ENCODE results near the gene TNFRSF17.
A peak's percentile ranks its signal among the peaks of the same experiment; 100 is the strongest.

The TNFRSF17 gene

DNA sequence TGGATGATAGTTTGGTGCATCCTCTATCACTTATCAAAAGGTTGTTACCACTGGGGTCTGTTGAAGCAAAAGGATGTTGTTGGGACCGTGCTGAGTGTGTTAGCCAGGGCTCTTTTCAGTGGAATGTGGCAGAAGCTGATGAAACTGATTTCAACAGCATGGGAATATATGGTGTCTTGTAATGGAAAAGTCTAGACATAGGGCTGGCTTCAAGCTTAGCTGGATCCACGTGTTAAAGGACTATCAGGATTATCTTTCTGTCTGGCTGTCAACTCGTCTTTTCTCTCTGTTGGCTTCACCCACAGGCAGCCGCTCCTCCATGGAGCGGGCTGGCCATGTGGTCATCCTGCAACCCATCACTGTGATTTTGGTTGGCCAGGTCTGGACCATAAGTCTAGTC lies 20.2 kb downstream of the TNFRSF17 start:
- peaks cover 8% of the 10 kb centered on the region for H3K36me3 Mint-ChIP-seq
- H3K4me3 Mint-ChIP-seq: no peak overlapping the region
- H3K9me3 Mint-ChIP-seq (ENCODE audit: low read depth): no peaks in the 10 kb centered on the region
- H3K4me1 Mint-ChIP-seq (ENCODE audit: low read depth): peaks cover 10% of the 10 kb centered on the region
- H3K27me3 Mint-ChIP-seq: no peaks in the 10 kb centered on the region
- H3K27ac Mint-ChIP-seq: no peak overlapping the region

GRCh38 chr16:11986521-11987057 lies 21.6 kb downstream of the TNFRSF17 start:
- Mint-ChIP-seq H3K4me3 (no peak overlapping the region), H3K27ac (no peak overlapping the region), H3K4me1 (ENCODE audit: low read depth) (peaks cover 6% of the 10 kb centered on the region), H3K36me3 (peaks cover 6% of the 10 kb centered on the region), H3K27me3 (no peaks in the 10 kb centered on the region), H3K9me3 (ENCODE audit: low read depth) (no peaks in the 10 kb centered on the region)

- no peaks in the 10 kb centered on the region for H3K27me3 Mint-ChIP-seq
- peaks cover 4% of the 10 kb centered on the region for H3K4me1 Mint-ChIP-seq (ENCODE audit: low read depth)
- no peak overlapping the region for H3K27ac Mint-ChIP-seq
- H3K9me3 Mint-ChIP-seq (ENCODE audit: low read depth): no peaks in the 10 kb centered on the region
- H3K4me3 Mint-ChIP-seq: no peak overlapping the region
- peaks cover 6% of the 10 kb centered on the region for H3K36me3 Mint-ChIP-seq
These were observed 23.4 kb downstream of the TNFRSF17 start for GRCh38 chr16:11988258-11988978.

- H3K36me3 Mint-ChIP-seq: peaks cover 4% of the 10 kb centered on the region
- H3K4me3 Mint-ChIP-seq: no peak overlapping the region
- H3K4me1 Mint-ChIP-seq (ENCODE audit: low read depth): peaks cover 4% of the 10 kb centered on the region
- H3K9me3 Mint-ChIP-seq (ENCODE audit: low read depth): no peaks in the 10 kb centered on the region
- no peaks in the 10 kb centered on the region for H3K27me3 Mint-ChIP-seq
- no peak overlapping the region for H3K27ac Mint-ChIP-seq
These were observed 25.8 kb downstream of the TNFRSF17 start for GRCh38 chr16:11990702-11991390.

DNA sequence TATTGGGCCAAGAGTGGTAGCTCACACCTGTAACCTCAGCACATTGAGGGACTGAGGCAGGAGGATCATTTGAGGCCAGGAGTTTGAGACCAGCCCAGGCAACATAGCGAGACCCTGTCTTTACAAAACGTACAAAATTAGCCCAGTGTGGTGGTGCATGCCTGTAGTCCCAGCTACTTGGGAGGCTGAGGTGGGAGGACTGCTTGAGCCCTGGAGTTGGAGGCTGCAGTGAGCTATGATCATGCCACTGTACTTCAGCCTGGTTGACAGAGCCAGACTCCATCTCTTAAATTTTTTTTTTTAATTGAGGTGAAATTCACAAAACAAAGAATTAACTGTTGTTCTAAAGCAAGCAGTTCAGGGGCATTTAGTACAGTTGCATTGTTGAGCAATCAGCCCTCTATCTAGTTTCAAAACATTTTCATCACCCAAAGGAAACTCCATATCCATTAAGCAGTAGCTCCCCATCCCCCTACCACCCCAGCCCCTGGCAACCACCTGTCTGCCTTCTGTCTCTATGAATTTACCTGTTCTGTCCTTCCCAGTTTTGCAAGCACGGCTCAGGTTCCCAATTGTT lies 27.1 kb downstream of the TNFRSF17 start:
- H3K36me3 Mint-ChIP-seq: no peaks in the 10 kb centered on the region
- peaks cover 4% of the 10 kb centered on the region for H3K4me1 Mint-ChIP-seq (ENCODE audit: low read depth)
- no peak overlapping the region for H3K4me3 Mint-ChIP-seq
- H3K27me3 Mint-ChIP-seq: no peaks in the 10 kb centered on the region
- no peak overlapping the region for H3K27ac Mint-ChIP-seq
- H3K9me3 Mint-ChIP-seq (ENCODE audit: low read depth): no peaks in the 10 kb centered on the region

- no peaks in the 10 kb centered on the region for H3K36me3 Mint-ChIP-seq
- H3K4me1 Mint-ChIP-seq (ENCODE audit: low read depth): peaks cover 4% of the 10 kb centered on the region
- no peak overlapping the region for H3K4me3 Mint-ChIP-seq
- no peak overlapping the region for H3K27ac Mint-ChIP-seq
- H3K9me3 Mint-ChIP-seq (ENCODE audit: low read depth): no peaks in the 10 kb centered on the region
- no peaks in the 10 kb centered on the region for H3K27me3 Mint-ChIP-seq
These were observed 27.8 kb downstream of the TNFRSF17 start for GRCh38 chr16:11992586-11993524.

DNA sequence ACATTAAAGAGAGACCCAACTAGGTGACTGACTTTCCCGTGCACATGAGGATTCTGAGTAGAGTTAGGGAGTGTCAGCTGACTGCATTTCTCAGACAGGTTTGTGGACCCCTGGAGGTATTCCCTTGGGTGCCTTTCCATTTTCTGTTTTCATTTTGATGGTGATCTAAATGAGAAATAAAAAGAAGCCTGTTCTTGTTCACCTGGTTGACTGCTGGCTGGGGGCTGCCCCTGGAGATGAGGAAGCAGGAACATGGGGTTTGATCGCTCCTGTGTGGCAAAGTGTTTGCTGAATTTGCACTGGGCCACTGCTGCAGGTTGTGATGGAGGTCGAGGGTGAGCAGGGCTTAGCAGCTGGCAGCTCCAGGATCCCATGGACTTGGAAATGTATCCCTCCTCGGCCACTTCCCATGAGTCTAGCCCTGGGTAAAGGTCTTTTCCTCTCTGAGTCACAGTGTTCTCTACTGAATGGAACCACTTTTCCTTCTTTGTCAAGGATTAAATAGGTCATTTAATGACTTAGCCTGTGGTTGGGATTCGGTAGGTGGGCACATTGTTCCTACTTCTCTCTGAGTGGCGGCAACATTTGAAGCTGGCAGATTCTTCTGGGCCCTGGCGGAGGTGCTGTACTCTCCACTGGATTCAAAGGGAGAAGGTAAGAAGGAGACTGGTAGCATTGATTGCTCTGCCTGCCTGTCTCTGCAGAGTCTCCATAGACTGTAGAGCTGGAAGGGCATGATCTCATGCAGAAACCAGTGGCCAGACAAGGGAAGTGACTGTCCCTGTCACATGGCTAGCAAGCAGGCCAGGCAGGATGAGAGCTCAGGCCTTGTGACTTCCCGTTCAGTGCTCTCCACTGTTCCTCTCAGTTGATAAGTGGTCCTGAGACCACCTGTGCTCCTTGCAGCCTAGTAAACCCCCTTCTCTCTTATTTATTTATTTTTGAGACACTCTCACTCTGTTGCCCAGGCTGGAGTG lies 29.4 kb downstream of the TNFRSF17 start:
- H3K4me3 Mint-ChIP-seq: no peak overlapping the region
- H3K9me3 Mint-ChIP-seq (ENCODE audit: low read depth): no peaks in the 10 kb centered on the region
- H3K27ac Mint-ChIP-seq: no peak overlapping the region
- H3K36me3 Mint-ChIP-seq: no peaks in the 10 kb centered on the region
- no peaks in the 10 kb centered on the region for H3K27me3 Mint-ChIP-seq
- H3K4me1 Mint-ChIP-seq (ENCODE audit: low read depth): peaks cover 4% of the 10 kb centered on the region

DNA sequence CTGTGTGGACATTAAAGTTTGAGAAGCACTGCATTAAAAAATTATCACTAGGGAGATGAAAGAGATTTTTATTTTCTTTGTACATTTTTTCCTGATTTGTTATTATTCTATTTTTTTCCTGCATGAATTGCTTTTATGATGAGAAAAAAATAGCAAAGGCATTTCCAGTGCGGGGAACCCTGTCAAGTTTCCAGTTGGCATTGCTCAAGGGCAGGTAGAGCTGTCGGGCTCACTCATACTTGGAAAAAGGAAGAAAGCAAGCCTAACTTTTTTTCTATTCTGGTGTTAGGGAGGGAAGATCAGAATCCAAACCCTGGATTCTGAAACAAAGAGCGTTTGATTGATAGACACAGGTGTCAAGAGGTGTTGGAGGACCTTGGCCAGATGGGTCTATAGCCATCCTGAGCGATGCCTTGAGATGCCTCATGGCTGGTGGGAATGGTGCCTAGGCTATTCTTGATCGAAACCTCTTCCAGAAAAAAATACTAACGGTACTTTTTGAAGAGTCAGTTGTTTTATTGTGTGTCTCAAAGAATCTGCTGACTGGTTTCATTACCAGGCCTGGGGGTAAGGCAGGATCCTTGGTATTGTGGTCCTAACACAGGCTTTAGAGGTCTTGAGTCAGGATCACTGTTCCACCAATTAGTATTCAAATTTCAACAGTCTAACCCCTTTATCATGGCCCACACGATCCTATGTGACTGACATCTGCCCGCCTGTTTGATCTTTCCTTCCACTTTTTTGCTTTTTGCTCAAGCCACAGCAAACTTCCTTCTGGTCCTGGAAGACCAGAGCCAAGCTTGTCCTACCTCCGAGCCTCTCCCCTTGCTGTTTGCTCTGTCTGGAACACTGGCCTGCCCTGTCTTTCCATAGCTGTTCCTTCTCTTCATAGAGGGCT lies 31.7 kb downstream of the TNFRSF17 start:
- Mint-ChIP-seq H3K4me1 (ENCODE audit: low read depth) (peaks cover 4% of the 10 kb centered on the region), H3K27ac (no peak overlapping the region), H3K27me3 (no peaks in the 10 kb centered on the region), H3K36me3 (no peaks in the 10 kb centered on the region), H3K9me3 (ENCODE audit: low read depth) (no peaks in the 10 kb centered on the region), H3K4me3 (no peak overlapping the region)

GRCh38 chr16:12000032-12000431 lies 35.0 kb downstream of the TNFRSF17 start:
- peaks cover 2% of the 10 kb centered on the region for H3K36me3 Mint-ChIP-seq

GRCh38 chr16:12002447-12003006 lies 37.5 kb downstream of the TNFRSF17 start:
- no peaks in the 10 kb centered on the region for H3K27me3 Mint-ChIP-seq
- no peak overlapping the region for H3K27ac Mint-ChIP-seq
- H3K36me3 Mint-ChIP-seq: peaks cover 3% of the 10 kb centered on the region
- H3K9me3 Mint-ChIP-seq (ENCODE audit: low read depth): no peaks in the 10 kb centered on the region
- H3K4me1 Mint-ChIP-seq (ENCODE audit: low read depth): peaks cover 2% of the 10 kb centered on the region
- no peak overlapping the region for H3K4me3 Mint-ChIP-seq

More at GRCh38 chr16:12000032-12000431, 35.0 kb downstream of the TNFRSF17 start:
- Mint-ChIP-seq H3K9me3 (ENCODE audit: low read depth) (no peaks in the 10 kb centered on the region), H3K4me3 (no peak overlapping the region), H3K27ac (no peak overlapping the region), H3K4me1 (ENCODE audit: low read depth) (peaks cover 2% of the 10 kb centered on the region), H3K27me3 (no peaks in the 10 kb centered on the region)

DNA sequence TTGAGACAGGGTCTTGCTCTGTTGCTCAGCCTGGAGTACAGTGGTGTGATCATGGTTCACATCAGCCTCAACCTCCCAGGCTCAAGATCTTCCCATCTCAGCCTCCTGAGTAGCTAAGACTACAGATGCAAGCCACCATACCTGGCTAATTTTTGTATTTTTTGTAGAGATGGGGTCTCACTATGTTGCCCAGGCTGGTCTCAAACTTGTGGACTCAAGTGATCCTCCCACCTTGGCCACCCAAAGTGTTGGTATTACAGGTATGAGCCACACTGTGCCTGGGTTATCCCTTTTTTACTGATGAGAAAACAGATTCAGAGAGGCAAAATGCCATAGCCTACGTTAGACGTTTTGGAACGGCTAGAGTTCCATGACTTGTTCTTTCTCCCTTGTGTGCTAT lies 41.6 kb downstream of the TNFRSF17 start:
- Mint-ChIP-seq H3K27ac (no peak overlapping the region), H3K4me3 (no peak overlapping the region)

GRCh38 chr16:12009462-12009861 lies 44.5 kb downstream of the TNFRSF17 start:
- Mint-ChIP-seq H3K4me1 (ENCODE audit: low read depth) (peaks cover 23% of the 10 kb centered on the region), H3K4me3 (peak overlapping the region; percentile 7), H3K27ac (peak overlapping the region; percentile 76), H3K36me3 (peaks cover 9% of the 10 kb centered on the region), H3K27me3 (no peaks in the 10 kb centered on the region), H3K9me3 (ENCODE audit: low read depth) (no peaks in the 10 kb centered on the region)

More for the DNA sequence above, 41.6 kb downstream of the TNFRSF17 start:
- Mint-ChIP-seq H3K36me3 (peaks cover 4% of the 10 kb centered on the region), H3K27me3 (no peaks in the 10 kb centered on the region), H3K9me3 (ENCODE audit: low read depth) (no peaks in the 10 kb centered on the region), H3K4me1 (ENCODE audit: low read depth) (peaks cover 21% of the 10 kb centered on the region)

Measured in activated naive CD8-positive, alpha-beta T cell (primary cell).